Lung (tissue), 12 donors: ENCODE data around the gene GPC5. TPM values are rescaled to one million over a fixed set of nuclear protein-coding genes. Genes with fewer than 3 reads are reported as not detected.
A peak's percentile ranks its signal among the peaks of the same experiment; 100 is the strongest.

ENCODE experiments used
- ATAC-seq: fragments of 200-7000 bp; cut with Tn5 transposase; one replicate; pipeline ENCODE4 v1.9.1; 2020; ENCODE audit warnings: moderate number of reproducible peaks; ENCODE audit not compliant: insufficient read depth, low FRiP score
- DNase-seq, 3 donors: peaks; one replicate each; pipeline ENCODE4 v3.0.0-alpha.2; 2013 to 2017
- H3K27ac ChIP-seq, 2 donors: one replicate each; pipeline ENCODE4 v1.5.1; 2013; ENCODE audit warnings: mild to moderate bottlenecking in 2 of 2, moderate library complexity in 2 of 2, control low read depth in 1 of 2, inconsistent platforms in 1 of 2, low read depth in 1 of 2, low read length in 1 of 2
- H3K27me3 ChIP-seq, 3 donors: one replicate each; pipeline ENCODE4 v1.5.1; 2013; ENCODE audit warnings: low read length in 2 of 3; ENCODE audit not compliant: control insufficient read depth in 3 of 3, insufficient read depth in 3 of 3
- H3K36me3 ChIP-seq, 4 donors: one replicate each; pipeline ENCODE4 v1.5.1; 2013; ENCODE audit warnings: low read length in 4 of 4, mild to moderate bottlenecking in 1 of 4, moderate library complexity in 1 of 4; ENCODE audit not compliant: control insufficient read depth in 4 of 4, insufficient read depth in 4 of 4
- H3K4me1 ChIP-seq, 5 donors: one replicate each; pipeline ENCODE4 v1.5.1; 2013; ENCODE audit warnings: low read length in 5 of 5, mild to moderate bottlenecking in 2 of 5, moderate library complexity in 1 of 5; ENCODE audit not compliant: control insufficient read depth in 5 of 5, insufficient read depth in 5 of 5
- H3K4me3 ChIP-seq: one replicate; pipeline ENCODE4 v1.5.1; 2013; ENCODE audit warnings: mild to moderate bottlenecking, control low read depth, moderate library complexity
- H3K9ac ChIP-seq, 2 donors: one replicate each; pipeline ENCODE4 v1.5.1; 2013; ENCODE audit warnings: low read length in 2 of 2, control low read depth in 1 of 2; ENCODE audit not compliant: insufficient read depth in 1 of 2
- H3K9me3 ChIP-seq, 4 donors: one replicate each; pipeline ENCODE4 v1.5.1; 2013; ENCODE audit warnings: low read length in 3 of 4, mild to moderate bottlenecking in 1 of 4, moderate library complexity in 1 of 4; ENCODE audit not compliant: control insufficient read depth in 4 of 4, insufficient read depth in 3 of 4
- WGBS, 2 donors: extraction: QIAGEN DNeasy Blood & Tissue Kit; methylation state at CpG; one replicate each; pipeline ENCODE4 v1.1.7; 2013; 5-methylcytosine and 5-hydroxymethylcytosine counted together
- polyA plus RNA-seq, 2 donors: library from polyadenylated mRNA; stranded (reverse); fragments of 200-250 nt; gene quantifications; one replicate each; pipeline ENCODE4 v1.2.1, GENCODE V29; 2013
- total RNA-seq, 2 donors: library from RNA; depleted of rRNA in 1 of 2; stranded (reverse); fragments of >200 nt in 1 of 2; gene quantifications; one replicate each; pipeline ENCODE4 v1.2.1, GENCODE V29; 2014 to 2021
- TF ChIP-seq, protein P1 (sequence below): IDR thresholded peaks from 2 replicates; pipeline ENCODE4 v1.5.1; 2012; ENCODE audit warnings: mild to moderate bottlenecking; ENCODE audit errors: control extremely low read depth, extremely low read depth
- donor health status: control.
- donor health status: control.
- donor health status: Bipolar disorder and iron deficiency.
- donor health status: healthy.
- donor health status: DM: yes; HTN: yes; CAD: no.

The GPC5 gene
- total and polyA plus RNA-seq, 4 donors: 0.55 to 37.3 (median 4.4) TPM

DNA sequence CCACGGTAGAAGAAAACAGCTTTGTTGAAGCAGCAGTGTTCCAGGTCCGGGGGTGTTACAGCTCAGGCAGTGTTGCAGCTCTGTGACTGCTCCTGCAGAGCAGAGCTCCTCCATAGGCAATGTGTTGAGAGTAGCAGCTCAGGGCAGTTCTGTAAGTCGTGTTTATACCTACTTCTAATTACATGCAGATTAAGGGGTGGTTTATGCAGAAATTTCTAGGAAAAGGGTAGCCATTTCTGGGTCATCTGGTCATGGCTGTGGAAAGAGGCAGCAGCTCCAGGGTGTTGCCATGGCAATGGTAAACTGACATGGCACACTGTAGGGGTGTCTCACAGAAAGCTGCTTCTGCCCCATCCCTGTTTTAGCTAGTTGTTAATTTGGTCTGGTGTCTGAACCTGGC is 316.4 kb downstream of the GPC5 start:
- Histone ChIP-seq H3K9me3 (no peaks in the 10 kb centered on the region), H3K4me1 (no peaks in the 10 kb centered on the region), H3K9ac (no peak overlapping the region), H3K36me3 (no peaks in the 10 kb centered on the region), H3K27ac (no peak overlapping the region), H3K27me3 (no peaks in the 10 kb centered on the region), H3K4me3 (no peak overlapping the region)
- 62 to 72% methylated on average over 3 of the region's 3 CpGs for WGBS, 2 donors
- TF ChIP-seq, protein P1, sequence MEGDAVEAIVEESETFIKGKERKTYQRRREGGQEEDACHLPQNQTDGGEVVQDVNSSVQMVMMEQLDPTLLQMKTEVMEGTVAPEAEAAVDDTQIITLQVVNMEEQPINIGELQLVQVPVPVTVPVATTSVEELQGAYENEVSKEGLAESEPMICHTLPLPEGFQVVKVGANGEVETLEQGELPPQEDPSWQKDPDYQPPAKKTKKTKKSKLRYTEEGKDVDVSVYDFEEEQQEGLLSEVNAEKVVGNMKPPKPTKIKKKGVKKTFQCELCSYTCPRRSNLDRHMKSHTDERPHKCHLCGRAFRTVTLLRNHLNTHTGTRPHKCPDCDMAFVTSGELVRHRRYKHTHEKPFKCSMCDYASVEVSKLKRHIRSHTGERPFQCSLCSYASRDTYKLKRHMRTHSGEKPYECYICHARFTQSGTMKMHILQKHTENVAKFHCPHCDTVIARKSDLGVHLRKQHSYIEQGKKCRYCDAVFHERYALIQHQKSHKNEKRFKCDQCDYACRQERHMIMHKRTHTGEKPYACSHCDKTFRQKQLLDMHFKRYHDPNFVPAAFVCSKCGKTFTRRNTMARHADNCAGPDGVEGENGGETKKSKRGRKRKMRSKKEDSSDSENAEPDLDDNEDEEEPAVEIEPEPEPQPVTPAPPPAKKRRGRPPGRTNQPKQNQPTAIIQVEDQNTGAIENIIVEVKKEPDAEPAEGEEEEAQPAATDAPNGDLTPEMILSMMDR: no peak
- DNase-seq (no peak), ATAC-seq (no peak)

DNA sequence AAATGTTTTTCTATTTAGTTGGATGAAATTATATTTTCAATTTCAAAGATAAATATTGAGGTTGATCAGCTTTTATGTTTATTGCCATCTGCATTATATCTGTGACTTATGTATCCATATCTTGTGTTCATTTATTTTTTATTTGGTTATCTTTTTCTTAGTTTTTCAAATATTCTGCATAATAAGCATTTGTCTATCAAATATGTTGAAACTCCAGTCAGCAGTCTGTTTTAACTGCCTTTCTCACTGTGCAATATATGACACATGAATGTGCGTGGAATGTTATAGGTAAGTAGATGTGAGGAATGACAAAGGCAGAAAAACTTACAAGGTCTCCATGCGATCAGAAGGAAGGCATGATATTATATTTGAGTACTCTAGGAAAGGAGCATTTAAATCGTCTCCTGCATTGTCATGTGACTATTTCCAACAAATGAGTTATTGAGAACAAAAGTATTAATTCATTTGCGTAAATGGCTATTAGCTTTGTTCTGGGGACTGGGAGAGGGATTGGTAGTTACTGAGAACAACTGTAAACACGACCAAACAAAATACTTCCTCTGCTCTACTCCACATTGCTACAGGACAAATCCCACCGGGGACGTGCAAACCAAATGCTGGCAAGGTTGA is 318.1 kb downstream of the GPC5 start:
- H3K27me3 ChIP-seq: no peaks in the 10 kb centered on the region
- no peak overlapping the region for H3K4me3 ChIP-seq
- ATAC-seq (no peak), DNase-seq (no peak)
- 81 to 87% methylated on average over 7 of the region's 7 CpGs for WGBS, 2 donors
- H3K4me1 ChIP-seq: no peaks in the 10 kb centered on the region
- no peak overlapping the region for H3K27ac ChIP-seq
- H3K9me3 ChIP-seq: no peaks in the 10 kb centered on the region
- no peaks in the 10 kb centered on the region for H3K36me3 ChIP-seq
- no peak overlapping the region for H3K9ac ChIP-seq
- TF ChIP-seq, protein P1: no peak

DNA sequence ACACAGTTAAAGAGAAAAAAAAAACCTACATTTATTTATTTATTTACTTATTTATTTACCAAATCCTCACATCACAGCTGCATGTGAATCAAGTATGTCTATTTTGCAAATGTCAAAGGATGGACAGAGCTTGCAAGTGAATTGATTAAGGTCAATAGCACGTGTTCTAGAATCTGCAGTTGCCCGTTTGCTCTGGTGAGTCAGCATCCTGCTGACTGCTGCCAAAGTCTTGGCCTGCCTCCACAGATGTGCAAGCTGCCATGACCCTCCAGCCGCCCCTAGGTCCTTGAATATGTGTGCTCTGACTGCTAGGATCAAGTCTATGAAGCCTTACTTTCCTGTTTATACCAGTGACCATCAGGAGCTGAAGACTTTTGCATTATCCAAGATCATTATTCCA is 320.6 kb downstream of the GPC5 start:
- Histone ChIP-seq H3K27me3 (no peaks in the 10 kb centered on the region), H3K9ac (no peak overlapping the region), H3K27ac (no peak overlapping the region), H3K4me1 (no peaks in the 10 kb centered on the region), H3K36me3 (no peaks in the 10 kb centered on the region), H3K9me3 (no peaks in the 10 kb centered on the region), H3K4me3 (no peak overlapping the region)
- TF ChIP-seq, protein P1: no peak
- ATAC-seq (no peak), DNase-seq (no peak)
- WGBS, 2 donors: 10 to 17% methylated on average over 3 of the region's 3 CpGs

DNA sequence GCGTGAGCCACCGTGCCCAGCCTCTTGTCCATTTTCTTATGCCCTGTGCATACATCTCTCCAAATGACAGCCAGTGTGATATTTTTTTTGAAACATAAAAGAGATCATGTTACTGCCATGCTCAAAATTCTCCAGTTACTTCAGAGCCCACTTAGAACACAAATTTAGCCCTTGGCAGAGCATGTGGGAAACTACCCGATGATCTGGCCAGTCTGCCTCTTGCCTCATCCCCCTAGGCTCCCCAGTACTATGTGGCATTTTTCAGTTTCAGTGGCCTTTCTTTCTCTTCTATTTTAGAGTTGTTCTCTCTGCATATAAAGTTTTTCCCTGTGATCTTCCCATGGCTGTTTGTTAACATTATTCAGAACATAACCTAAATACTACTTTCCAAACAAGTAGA is 323.0 kb downstream of the GPC5 start:
- Histone ChIP-seq H3K9ac (no peak overlapping the region), H3K4me3 (no peak overlapping the region), H3K36me3 (no peaks in the 10 kb centered on the region), H3K4me1 (peaks cover 0 to 2% (median 0%) of the 10 kb centered on the region in 5 donors), H3K27me3 (no peaks in the 10 kb centered on the region), H3K9me3 (no peaks in the 10 kb centered on the region), H3K27ac (no peak overlapping the region)
- peak in 1 of 3 donors; percentile 6 for DNase-seq
- WGBS, 2 donors: 60 to 86% methylated on average over 3 of the region's 3 CpGs
- TF ChIP-seq, protein P1: no peak
- ATAC-seq: no peak
